ENCODE results near the gene FXYD3. TPM values are rescaled to one million over a fixed set of nuclear protein-coding genes. Genes with fewer than 3 reads are reported as not detected.

The FXYD3 gene
- total and polyA plus RNA-seq, 2 of the 13 experiments (the other 11 are each of a cell fraction or from before 2014, with no cell fraction given) = 4.9 TPM; not detected in 1

- TF ChIP-seq ZNF562 (CRISPR knock-in tag; IDR thresholded peaks at IDR 0.05; ENCODE audit: borderline replicate concordance) (no peak), ZNF761 (CRISPR knock-in tag; conservative IDR thresholded peaks at IDR 0.05) (no peak), ZFP82 (CRISPR knock-in tag; IDR thresholded peaks at IDR 0.05; ENCODE audit: borderline replicate concordance) (0 out of 2 replicates have a peak, but pooled peaks have one; percentile 52), ZBTB20 (CRISPR knock-in tag; IDR thresholded peaks at IDR 0.05; ENCODE audit: borderline replicate concordance, low read depth) (peak; percentile 89; the same call in 1 of the 2 replicates), KDM5A (IDR thresholded peaks at IDR 0.05; ENCODE audit: borderline replicate concordance, low read length) (no peak), SNAPC2 (CRISPR knock-in tag; IDR thresholded peaks at IDR 0.05) (0 out of 2 replicates have a peak, but pooled peaks have one; percentile 40), PLRG1 (conservative IDR thresholded peaks at IDR 0.05) (no peak), RFXAP (CRISPR knock-in tag; IDR thresholded peaks at IDR 0.05; ENCODE audit: borderline replicate concordance) (peak; percentile 54; the same call in 1 of the 2 replicates), ZNF543 (CRISPR knock-in tag; IDR thresholded peaks at IDR 0.05) (no peak), RCOR2 (CRISPR knock-in tag; IDR thresholded peaks at IDR 0.05) (peak; percentile 56; the same call in 1 of the 2 replicates), HNRNPL (IDR thresholded peaks at IDR 0.05; ENCODE audit: low read depth, low read length) (0 out of 2 replicates have a peak, but pooled peaks have one; percentile 37), SIX1 (CRISPR knock-in tag; IDR thresholded peaks at IDR 0.05; ENCODE audit: borderline replicate concordance) (0 out of 2 replicates have a peak, but pooled peaks have one; percentile 34), ZNF644 (CRISPR knock-in tag; IDR thresholded peaks at IDR 0.05; ENCODE audit: low read depth) (0 out of 2 replicates have a peak, but pooled peaks have one; percentile 33), EED (CRISPR knock-in tag; IDR thresholded peaks at IDR 0.05) (no peak), ZNF605 (CRISPR knock-in tag; IDR thresholded peaks at IDR 0.05) (no peak), ZSCAN12 (CRISPR knock-in tag; IDR thresholded peaks at IDR 0.05) (0 out of 2 replicates have a peak, but pooled peaks have one; percentile 40), ZNF337 (CRISPR knock-in tag; IDR thresholded peaks at IDR 0.05; ENCODE audit: borderline replicate concordance, low read depth) (no peak), ATF6 (CRISPR knock-in tag; conservative IDR thresholded peaks at IDR 0.05) (no peak), FOXO1 (CRISPR knock-in tag; IDR thresholded peaks at IDR 0.05) (peak; percentile 46; the same call in 1 of the 2 replicates), MTF1 (CRISPR knock-in tag; IDR thresholded peaks at IDR 0.05) (no peak), THRA (CRISPR knock-in tag; IDR thresholded peaks at IDR 0.05; ENCODE audit: borderline replicate concordance) (peak; percentile 35; the same call in 1 of the 2 replicates), BRCA1 (CRISPR knock-in tag; IDR thresholded peaks at IDR 0.05) (no peak), EP300 (IDR thresholded peaks at IDR 0.05; ENCODE audit: low read depth in 2 of 2, low read length in 2 of 2) (peak in 1 of 2 experiments; percentile 46; a peak in 2 of 4 replicates), EP300 (CRISPR knock-in tag; IDR thresholded peaks at IDR 0.05; ENCODE audit: borderline replicate concordance) (0 out of 2 replicates have a peak, but pooled peaks have one; percentile 19), ZFY (CRISPR knock-in tag; IDR thresholded peaks at IDR 0.05) (peak; percentile 70; the same call in 1 of the 2 replicates), NR2F6 (IDR thresholded peaks at IDR 0.05) (peak; percentile 62), NR2F6 (CRISPR knock-in tag; IDR thresholded peaks at IDR 0.05) (peak; percentile 86), POLR2G (IDR thresholded peaks at IDR 0.05; ENCODE audit: low read depth, low read length) (no peak; the same call in 1 of the 2 replicates), SETDB1 (CRISPR knock-in tag; IDR thresholded peaks at IDR 0.05; ENCODE audit: borderline replicate concordance) (no peak)
These were observed 15.4 kb downstream of the FXYD3 start (continued) for GRCh38 chr19:35130761-35131720.
